ENCODE results near the gene COL23A1. TPM values are rescaled to one million over a fixed set of nuclear protein-coding genes. Genes with fewer than 3 reads are reported as not detected.

COL23A1 gene
- total and polyA plus RNA-seq, 2 of the 8 experiments (the other 6 are each of a cell fraction or from before 2014, with no cell fraction given), result 3.1 to 4.7 TPM

- Histone ChIP-seq H3K14ac (ENCODE audit: insufficient read length) (no peak overlapping the region), H3K4me3 (ENCODE audit: extremely low read depth in 1 of 4, insufficient read depth in 2 of 4, low read depth in 3 of 4, low read length in 4 of 4) (no peak overlapping the region; a peak in 1 of 8 replicates), H4K5ac (ENCODE audit: insufficient read length, low read depth, low read length) (no peak overlapping the region), H3K27me3 (replicated peaks in 1 of 4; ENCODE audit: control insufficient read depth in 3 of 4, extremely low read depth in 1 of 4, insufficient read depth in 3 of 4, low read length in 3 of 4) (no peaks in the 10 kb centered on the region; a peak in 1 of 7 replicates), H3K27ac (ENCODE audit: low read depth, low read length) (no peak overlapping the region), H3K56ac (replicated peaks; ENCODE audit: insufficient read length, low read depth, low read length) (no peak overlapping the region), H3K9ac (replicated peaks in 1 of 4; ENCODE audit: extremely low read depth in 1 of 4, low read depth in 3 of 4, low read length in 3 of 4) (no peak overlapping the region), H4K8ac (ENCODE audit: extremely low read depth, insufficient read depth, low read length) (no peak overlapping the region; the same call in none of the 2 replicates), H3K79me1 (ENCODE audit: low read depth, low read length) (no peaks in the 10 kb centered on the region), H2AK5ac (ENCODE audit: low read depth, low read length) (no peak overlapping the region), H2BK120ac (replicated peaks; ENCODE audit: low read depth, low read length) (no peak overlapping the region), H4K91ac (replicated peaks; ENCODE audit: insufficient read length, low read length) (peak overlapping the region; percentile 70), H3K4me2 (ENCODE audit: insufficient read depth in 1 of 2, low read depth in 2 of 2, low read length in 2 of 2) (no peak overlapping the region), H3K9me3 (ENCODE audit: insufficient read depth in 2 of 2, low read depth in 1 of 2, low read length in 1 of 2) (no peaks in the 10 kb centered on the region), H2BK15ac (ENCODE audit: low read length) (peak overlapping the region; percentile 61; the same call in 1 of the 2 replicates), H3K23me2 (ENCODE audit: low read depth, low read length) (no peaks in the 10 kb centered on the region), H3K36me3 (ENCODE audit: control insufficient read depth in 2 of 4, insufficient read depth in 4 of 4, low read length in 3 of 4) (no peaks in the 10 kb centered on the region), H2AFZ (ENCODE audit: low read length) (no peak overlapping the region), H2BK12ac (ENCODE audit: low read depth, low read length) (no peak overlapping the region), H3K4me1 (replicated peaks in 1 of 4; ENCODE audit: control insufficient read depth in 3 of 4, insufficient read depth in 4 of 4, low read length in 3 of 4) (peaks cover 0 to 24% (median 10%) of the 10 kb centered on the region in 4 experiments; a peak in 5 of 7 replicates), H3K18ac (ENCODE audit: extremely low read depth, low read length) (no peak overlapping the region), H3K4ac (replicated peaks; ENCODE audit: insufficient read length, low read depth, low read length) (no peak overlapping the region), H4K20me1 (replicated peaks in 1 of 2; ENCODE audit: control insufficient read depth in 1 of 2, insufficient read depth in 2 of 2, low read length in 2 of 2) (no peaks in the 10 kb centered on the region), H2BK20ac (ENCODE audit: low read length) (no peak overlapping the region), H2BK5ac (ENCODE audit: low read depth, low read length) (no peak overlapping the region), H3K23ac (ENCODE audit: insufficient read length) (no peak overlapping the region), H3K79me2 (ENCODE audit: control insufficient read depth in 1 of 2, insufficient read depth in 2 of 2, low read length in 2 of 2) (no peaks in the 10 kb centered on the region)
- TF ChIP-seq CHD1 (IDR thresholded peaks at IDR 0.05; ENCODE audit: low read depth, low read length), result no peak
- TF ChIP-seq TAF7 (optimal IDR thresholded peaks at IDR 0.05; ENCODE audit: borderline replicate concordance, low read depth, low read length), result no peak
- TF ChIP-seq ATF2 (IDR thresholded peaks at IDR 0.05; ENCODE audit: low read length), result no peak
- TF ChIP-seq NRF1 (IDR thresholded peaks at IDR 0.05; ENCODE audit: low read depth, low read length), result no peak
- TF ChIP-seq SP4 (IDR thresholded peaks at IDR 0.05; ENCODE audit: low read length), result no peak
- TF ChIP-seq TCF12 (IDR thresholded peaks at IDR 0.05; ENCODE audit: low read depth, low read length), result no peak
- no peak for TF ChIP-seq GTF2F1 (IDR thresholded peaks at IDR 0.05; ENCODE audit: borderline replicate concordance, low read depth, low read length)
- no peak for TF ChIP-seq TBP (IDR thresholded peaks at IDR 0.05; ENCODE audit: low read depth, low read length)
- no peak for TF ChIP-seq ATF3 (IDR thresholded peaks at IDR 0.05; ENCODE audit: insufficient read depth, low read depth, low read length)
- no peak for TF ChIP-seq SRF (IDR thresholded peaks at IDR 0.05; ENCODE audit: low read depth, low read length)
- DNase-seq (ENCODE audit: low read depth in 1 of 2, low spot score in 2 of 2) (no peak), FAIRE-seq (no peak)
- ChIA-PET CTCF (ENCODE audit: partially characterized antibody) (interaction anchor here (0.6 to 1.4 kb wide), 8 partner anchors 12 to 147 kb away, joined by 3 to 4 read pairs (median 3); no protein-coding TSS in a partner anchor), POLR2A (ENCODE audit: partially characterized antibody) (no interaction called here)
- WGBS, 2 experiments (ENCODE audit: extremely low coverage in 1 of 2, insufficient coverage in 1 of 2, insufficient read length in 1 of 2, insufficient replicate concordance in 2 of 2, low coverage in 1 of 2, low lambda C conversion rate in 2 of 2, missing lambda C conversion rate in 1 of 2), result 88% methylated on average over 13 of the region's 13 CpGs; no CpG with 5 or more reads in 1 of the 2 experiments
These were observed 206.8 kb downstream of the COL23A1 start for GRCh38 chr5:178383301-178383918.

Measured in H1 (cell line).